Measurements from ENCODE around the gene VGLL1.

DNA sequence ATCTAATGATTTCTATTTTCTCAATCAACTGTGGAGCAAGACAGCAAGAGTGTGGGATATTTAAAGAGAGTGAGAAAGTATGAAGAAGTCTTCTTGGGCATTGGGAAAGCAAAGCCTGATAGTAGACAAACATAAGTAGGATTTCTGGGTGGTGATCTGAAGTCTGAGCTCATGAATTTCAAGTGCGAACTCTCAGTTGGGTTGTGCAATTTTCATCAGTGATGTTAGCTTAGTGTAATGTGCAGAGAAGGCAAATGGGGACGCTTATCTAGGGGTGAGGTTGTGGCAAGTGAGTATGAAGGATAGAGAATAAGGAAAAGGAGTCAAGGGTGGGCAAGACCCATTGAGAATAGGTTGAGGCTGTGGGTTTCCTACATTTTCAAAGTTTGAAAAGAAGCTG lies 23.7 kb downstream of the VGLL1 start:
- TF ChIP-seq, protein P1, sequence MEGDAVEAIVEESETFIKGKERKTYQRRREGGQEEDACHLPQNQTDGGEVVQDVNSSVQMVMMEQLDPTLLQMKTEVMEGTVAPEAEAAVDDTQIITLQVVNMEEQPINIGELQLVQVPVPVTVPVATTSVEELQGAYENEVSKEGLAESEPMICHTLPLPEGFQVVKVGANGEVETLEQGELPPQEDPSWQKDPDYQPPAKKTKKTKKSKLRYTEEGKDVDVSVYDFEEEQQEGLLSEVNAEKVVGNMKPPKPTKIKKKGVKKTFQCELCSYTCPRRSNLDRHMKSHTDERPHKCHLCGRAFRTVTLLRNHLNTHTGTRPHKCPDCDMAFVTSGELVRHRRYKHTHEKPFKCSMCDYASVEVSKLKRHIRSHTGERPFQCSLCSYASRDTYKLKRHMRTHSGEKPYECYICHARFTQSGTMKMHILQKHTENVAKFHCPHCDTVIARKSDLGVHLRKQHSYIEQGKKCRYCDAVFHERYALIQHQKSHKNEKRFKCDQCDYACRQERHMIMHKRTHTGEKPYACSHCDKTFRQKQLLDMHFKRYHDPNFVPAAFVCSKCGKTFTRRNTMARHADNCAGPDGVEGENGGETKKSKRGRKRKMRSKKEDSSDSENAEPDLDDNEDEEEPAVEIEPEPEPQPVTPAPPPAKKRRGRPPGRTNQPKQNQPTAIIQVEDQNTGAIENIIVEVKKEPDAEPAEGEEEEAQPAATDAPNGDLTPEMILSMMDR (IDR thresholded peaks at IDR 0.05) = no peak
- no peak for TF ChIP-seq POLR2A (IDR thresholded peaks at IDR 0.05)

All from thyroid gland (tissue), 4 donors.